HPDE6-E6E7 (cell line): ENCODE results near the gene PAPOLG.
"Not testable (repeated sequence)": the region's sequence is repeated elsewhere in the genome, so short reads cannot be mapped to it uniquely, and the experiment has no call there.

Source experiments
- DNase-seq: peaks from one replicate; pipeline ENCODE4 v3.0.0; 2011; ENCODE audit warnings: missing footprints; ENCODE audit errors: extremely low spot score

Gene PAPOLG

GRCh38 chr2:60822987-60823386 lies 66.9 kb downstream of the PAPOLG start:
- no peak for DNase-seq

DNA sequence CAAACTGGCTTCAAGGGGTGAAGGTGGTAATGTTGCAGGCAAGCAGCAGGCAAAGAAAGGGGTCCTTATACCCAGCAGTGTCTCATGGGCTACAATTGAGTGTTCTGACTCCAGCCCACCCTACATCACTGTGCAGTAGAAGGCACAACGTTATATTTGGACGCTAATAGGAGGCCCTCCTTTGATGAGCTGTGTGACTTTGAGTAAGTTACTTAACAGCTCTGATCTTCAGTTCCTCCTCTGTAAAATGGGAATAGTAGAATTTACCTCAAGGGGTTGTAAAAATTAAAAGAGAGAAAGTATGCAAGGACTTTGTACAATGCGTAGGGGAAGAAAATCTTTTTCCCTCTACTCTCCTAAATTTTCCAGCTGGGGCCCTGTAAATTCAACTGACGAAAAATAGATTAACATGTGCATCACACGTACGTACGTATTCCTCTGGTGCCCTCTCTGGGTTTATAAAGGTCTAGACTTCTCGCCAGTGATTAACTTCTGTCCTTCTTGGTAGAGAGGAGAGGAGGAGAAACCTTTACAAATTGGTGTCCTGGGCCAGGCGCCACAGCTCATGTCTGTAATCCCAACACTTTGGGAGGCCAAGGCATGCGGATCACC lies 67.7 kb downstream of the PAPOLG start:
- no peak for DNase-seq

- DNase-seq: no peak
Measured at GRCh38 chr2:60825666-60826065, 69.6 kb downstream of the PAPOLG start.

DNA sequence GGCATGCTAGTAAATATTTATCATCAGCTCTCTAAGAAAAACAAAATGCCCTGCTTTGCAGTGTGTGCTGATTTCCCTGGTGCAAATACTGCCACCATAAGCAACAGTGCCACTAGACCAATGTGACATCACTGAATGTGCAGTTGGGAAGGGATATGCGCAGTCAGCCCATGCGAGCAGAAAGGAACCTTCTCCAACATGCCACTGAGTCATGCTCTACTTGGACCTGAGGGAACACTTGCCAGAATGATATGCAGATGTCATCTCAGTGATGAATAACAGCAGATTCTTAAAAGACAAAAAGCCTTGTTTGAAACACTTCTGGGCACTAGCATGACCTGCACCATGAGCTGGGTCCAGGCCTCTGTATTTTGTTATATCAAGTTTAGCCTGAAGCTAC lies 70.0 kb downstream of the PAPOLG start:
- DNase-seq: no peak

GRCh38 chr2:60826860-60827259 lies 70.8 kb downstream of the PAPOLG start:
- not testable (repeated sequence) for DNase-seq

- no peak for DNase-seq
Measured at GRCh38 chr2:60827369-60827768, 71.3 kb downstream of the PAPOLG start.

DNA sequence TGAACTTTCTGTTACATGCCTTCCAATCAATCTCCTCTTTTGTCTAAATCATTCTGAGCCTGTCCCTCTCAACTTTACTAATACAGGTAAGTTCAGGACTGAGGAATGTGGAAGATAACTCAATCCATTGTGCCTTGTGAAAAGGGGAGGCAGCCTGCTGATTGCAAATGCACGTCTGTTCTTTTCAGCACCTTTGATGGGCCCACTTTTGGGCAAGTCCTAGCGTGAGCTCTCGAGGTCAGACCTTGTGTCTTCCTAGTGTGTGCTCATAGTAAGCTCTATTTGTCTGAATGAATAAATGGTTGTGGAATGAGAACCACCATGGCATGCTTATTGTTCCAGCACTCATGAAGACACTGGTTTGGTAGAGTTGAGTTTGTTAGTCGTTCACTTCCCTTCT lies 74.9 kb downstream of the PAPOLG start:
- peak; percentile 48 for DNase-seq

DNA sequence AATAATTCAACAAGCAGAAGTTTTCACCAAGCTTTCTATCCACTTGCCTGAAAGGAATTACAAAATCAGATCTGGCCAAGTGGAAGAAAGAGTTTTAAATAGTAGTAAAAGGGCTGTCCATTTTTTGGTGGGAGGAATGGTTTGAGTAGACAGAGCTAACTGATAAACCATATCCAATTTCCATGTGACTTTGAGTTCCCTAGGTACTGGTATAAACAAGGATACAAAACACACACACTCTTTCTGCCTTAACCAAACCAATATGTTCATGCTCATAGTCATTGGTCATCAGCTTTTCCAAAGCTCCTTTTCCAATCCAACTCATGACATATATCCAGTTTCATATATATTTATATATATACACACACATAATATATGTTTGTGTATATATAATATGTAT lies 75.9 kb downstream of the PAPOLG start:
- no peak for DNase-seq

GRCh38 chr2:60832621-60833020 lies 76.6 kb downstream of the PAPOLG start:
- DNase-seq: no peak

DNA sequence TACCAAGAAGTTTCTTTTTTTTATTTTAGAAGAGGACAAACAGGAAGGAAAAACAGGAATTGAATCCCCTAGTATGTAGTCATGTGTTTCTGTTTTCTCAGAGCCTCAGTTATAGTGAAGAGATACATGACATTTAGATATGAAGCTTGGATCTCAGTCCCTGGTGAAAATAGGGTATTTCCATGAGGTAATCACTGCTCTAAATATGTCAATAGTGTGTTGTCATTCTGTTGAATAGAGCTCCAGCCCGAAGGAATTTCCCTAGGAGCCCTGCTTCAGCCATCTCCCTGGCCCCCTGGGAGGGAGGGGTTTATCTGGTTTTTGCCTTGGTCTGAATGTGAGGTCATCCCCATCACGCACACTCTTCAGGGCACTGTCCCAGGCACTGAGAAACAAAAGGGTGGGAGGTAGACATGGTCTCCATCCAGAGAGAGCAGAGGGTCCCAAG lies 78.2 kb downstream of the PAPOLG start:
- DNase-seq: no peak

GRCh38 chr2:60836491-60836890 lies 80.4 kb downstream of the PAPOLG start:
- DNase-seq: no peak

DNA sequence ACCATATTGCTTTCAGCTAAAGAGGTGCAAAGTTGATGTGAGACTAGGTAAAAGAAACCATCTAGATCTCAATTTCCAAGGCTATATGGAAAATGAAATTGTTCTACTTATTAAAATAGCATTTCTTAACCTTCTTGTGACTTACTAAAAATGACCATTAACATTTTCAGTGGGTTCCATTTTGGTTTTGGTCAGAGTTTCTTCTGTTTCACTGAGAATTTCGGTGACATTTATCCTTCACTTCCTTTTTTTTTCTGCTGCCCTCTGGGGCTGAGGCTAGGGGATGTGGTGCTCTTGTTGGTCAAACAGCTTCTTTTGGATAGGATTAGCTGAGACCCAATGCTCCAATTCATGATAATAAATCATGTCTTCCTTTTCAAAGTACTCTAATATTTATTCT lies 81.1 kb downstream of the PAPOLG start:
- DNase-seq: no peak

GRCh38 chr2:60838481-60838880 lies 82.4 kb downstream of the PAPOLG start:
- DNase-seq: no peak

DNA sequence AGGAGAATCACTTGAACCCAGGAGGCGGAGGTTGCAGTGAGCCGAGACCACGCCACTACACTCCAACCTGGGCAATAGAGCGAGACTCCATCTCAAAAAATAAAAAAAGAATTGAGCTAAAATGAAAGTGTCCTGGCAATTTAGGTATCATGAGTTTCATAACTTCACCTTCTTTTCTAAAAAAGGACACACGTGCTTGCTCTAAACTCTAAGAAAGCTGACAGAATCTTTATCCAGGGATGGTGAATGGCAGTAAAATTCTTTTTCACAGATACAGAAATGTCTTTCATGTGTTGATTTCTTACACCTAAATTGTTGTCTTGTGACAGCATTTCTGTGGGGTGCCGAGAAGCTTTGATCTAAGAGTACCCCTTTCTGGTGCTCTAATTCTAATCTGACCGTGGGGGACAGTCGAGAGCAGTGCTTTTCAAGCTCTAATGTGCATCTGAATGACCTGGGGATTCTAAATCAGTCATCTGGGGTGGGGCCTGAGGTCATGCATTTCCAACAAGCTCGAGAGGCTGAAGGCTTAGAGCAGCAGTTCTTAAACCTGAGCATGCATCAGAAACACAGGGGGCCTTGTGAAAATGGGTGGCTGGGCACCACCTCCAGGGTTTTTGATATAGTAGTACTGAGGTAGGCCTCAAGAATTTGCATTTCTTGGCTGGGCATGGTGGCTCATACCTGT lies 83.2 kb downstream of the PAPOLG start:
- DNase-seq: no peak

DNA sequence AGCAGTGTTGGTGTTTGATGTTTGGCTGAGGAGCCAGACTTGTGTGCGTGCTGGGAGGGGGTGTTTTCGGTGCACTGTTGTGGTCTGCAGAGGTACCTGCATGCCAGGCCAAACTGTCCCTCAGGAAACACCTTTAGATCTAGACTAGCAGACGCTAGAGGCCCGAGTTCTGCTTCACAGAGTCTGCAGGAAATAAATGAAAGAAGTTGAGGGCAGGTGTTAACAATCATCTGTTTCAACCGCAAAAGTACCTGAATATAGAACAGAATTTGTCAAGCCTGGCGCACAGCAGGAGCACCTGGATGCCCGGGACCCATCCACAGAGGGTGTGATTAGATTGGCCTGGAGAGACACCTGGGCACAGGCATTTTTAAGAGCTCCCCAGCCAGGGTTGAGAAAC lies 84.8 kb downstream of the PAPOLG start:
- no peak for DNase-seq

DNA sequence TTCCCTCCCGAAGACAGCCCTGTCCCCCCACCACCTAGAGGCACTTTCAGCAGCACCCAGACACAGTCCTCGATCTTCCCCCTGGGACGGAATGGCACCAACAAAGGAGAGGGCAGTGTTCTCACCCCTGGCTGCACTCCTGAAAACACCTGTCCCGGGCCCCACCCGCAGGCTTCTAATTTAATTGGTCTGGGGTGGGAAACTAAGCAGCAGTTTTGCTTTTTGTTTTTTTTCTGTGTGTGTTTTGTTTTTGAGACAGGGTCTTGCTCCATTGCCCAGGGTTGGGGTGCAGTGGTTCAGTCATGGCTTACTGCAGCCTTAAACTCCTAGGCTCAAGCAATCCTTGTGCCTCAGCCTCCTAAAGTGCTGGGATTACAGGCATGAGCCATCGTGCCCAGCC lies 86.9 kb downstream of the PAPOLG start:
- DNase-seq: no peak

- no peak for DNase-seq
Measured at GRCh38 chr2:60844105-60844504, 88.0 kb downstream of the PAPOLG start.

GRCh38 chr2:60847854-60848253 lies 91.8 kb downstream of the PAPOLG start:
- no peak for DNase-seq
